CD4-positive, alpha-beta T cell treated with Interferon alpha-2 for 1 hour (primary cell): Measurements from ENCODE around the gene PKN1.
A peak's percentile ranks its signal among the peaks of the same experiment; 100 is the strongest.

Experiments
- DNase-seq, 2 donors: peaks; one replicate each; pipeline ENCODE4 v3.0.0-alpha.2; 2020 to 2022

The PKN1 gene

DNA sequence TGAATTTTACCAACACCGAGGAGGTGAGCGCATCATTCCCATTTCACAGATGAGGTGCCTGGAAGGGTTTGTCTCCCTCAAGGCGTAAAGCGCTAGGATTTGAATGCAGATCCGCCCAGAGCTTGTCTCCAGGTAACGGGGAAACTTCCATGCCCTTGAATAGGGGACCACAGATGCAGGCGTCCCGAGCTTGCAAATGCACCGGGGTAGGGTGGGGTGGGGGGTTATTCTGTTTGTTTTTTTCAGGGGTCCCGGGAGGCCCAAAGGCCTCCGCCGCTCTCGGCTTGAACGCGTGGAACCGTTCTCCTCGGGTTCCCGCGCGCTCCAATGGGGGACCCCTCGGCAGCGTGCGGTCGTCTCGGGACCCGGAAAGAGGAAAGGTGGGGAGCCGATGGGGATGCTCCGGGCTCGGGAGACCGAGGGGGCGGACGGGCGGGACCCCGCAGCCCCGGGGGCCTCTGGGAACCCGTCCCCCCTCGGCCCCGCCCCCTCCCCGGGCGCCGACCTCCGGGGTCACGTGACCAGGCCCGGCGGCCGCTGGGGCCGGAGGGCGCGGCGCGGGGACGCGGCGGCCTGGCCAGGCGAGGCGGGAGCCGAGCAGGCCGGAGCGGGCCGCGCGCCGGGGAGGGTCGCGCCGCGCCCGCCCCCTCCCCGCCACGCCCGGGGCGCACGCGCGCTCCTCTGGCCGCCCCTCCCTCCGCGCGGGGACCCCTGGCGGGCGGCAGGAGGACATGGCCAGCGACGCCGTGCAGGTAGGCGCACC, at the start of gene PKN1:
PKN1 (plus strand) TSS at position 516 of the 763 bp plus-strand sequence; CDS start at position 732, 216 bp downstream.
- peak; percentile 31 to 52 for DNase-seq

DNA sequence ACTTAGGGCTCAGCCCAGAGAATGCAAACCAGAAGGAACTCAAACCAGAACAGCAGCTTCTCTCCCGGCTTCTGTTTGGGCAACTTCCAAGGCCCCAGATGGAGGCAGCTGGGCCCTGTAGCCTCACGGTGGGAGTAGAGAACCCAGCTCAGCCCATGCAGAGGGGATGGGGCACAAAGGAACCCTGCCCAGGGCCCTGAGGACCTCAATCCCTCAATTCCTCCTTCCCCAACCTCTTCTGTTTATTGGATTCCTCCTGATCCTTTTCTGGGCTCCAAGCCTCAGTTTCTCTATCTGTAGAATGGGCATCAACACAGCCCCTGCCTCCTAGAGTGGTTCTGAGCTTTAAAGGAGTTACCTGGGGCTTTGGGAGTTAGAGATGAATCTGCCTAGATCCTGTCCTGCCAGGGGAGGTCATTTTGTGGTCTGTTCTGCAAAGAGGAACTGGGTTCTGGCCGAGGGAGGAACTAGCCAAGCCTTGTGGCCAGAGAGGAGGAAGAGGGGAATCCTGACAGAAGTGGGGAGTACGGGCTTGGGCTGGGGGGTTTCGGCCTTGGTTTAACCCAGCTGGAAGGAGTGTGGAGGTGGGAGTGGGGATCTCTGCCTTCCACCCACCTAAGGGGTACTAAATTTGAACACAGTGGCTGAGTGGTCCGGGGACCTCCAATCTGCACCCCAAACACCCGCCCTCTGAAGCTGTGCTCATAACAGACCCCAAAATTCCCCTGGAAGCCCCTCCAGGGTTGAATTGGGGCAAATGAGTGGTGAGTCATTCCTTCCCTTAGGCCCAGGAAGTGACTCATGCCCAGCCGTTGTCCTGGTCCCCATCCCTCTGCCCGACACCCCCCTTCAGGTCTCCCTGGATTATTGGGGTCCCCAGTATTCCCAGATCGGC, 49.2 kb upstream of the PKN1 start:
- peak; percentile 73 to 84 for DNase-seq

DNA sequence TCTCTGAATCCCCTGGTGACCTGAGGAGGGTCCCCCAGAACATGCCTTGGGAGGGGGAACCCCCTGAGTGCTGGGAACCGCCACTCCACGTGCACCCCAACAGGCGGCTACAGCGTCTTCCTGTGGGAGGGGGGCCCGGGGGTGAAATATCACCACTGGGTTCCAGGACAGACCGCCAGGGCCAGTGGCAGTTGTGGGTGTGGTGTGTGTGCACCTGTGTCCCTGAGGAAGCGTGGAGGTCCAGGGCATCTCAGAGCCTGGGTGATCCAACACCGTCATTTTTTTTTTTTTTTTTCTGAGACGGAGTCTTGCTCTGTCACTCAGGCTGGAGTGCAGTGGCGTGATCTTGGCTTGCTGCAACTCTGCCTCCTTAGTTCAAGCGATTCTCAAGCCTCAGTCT, 47.6 kb upstream of the PKN1 start:
- peak; percentile 57 to 78 for DNase-seq

DNA sequence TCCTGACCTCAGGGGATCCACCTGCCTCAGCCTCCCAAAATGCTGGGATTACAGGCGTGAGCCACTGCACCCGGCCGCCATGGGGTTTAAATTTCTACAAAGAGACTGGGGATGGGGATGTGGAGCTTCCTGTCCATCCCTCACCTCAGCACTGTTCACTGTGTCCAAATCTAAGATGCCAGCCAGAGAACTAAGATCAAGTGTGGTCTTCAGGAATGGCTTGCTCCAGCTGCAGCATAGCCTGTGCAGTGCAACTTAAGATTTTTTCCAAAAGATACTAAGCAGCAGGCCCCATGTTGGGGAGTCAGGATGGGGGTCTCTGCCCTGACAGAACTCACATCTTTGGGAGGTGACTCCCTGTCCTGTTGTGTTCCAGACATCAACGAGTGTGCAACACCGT, 42.6 kb upstream of the PKN1 start:
- DNase-seq: no peak

DNA sequence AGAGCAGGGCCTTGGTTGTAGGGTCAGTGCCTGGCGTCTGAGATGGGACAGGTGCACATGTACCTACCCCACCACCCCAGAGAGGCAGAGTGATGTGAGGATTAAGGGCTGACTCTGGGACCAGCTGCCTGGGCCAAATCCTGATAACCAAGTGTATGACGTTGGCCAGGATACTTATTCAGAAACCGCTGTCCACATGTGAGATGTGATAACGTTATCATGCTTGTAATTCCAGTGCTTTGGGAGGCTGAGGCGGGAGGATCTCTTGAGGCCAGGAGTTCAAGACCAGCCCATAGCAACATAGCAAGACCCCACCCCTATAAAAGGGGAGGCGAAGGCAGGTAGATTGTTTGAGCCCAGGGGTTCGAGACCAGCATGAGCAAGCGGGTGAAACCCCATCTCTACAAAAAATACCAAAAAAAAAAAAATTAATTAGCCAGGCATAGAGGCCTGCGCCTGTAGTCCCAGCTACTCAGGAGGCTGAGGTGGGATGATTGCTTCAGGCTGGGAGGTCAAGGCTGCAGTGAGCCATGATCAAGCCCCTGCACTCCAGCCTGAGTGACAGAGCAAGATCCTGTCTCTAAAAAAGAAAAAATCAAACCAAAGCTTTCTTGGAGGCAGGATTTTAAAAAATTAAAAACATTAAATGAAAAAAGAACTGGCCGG, 41.8 kb upstream of the PKN1 start:
- DNase-seq: peak in 1 of 2 donors; percentile 20

GRCh38 chr19:14393329-14393728, 39.8 kb upstream of the PKN1 start:
- no peak for DNase-seq

GRCh38 chr19:14394167-14394566, 38.9 kb upstream of the PKN1 start:
- DNase-seq: no peak

DNA sequence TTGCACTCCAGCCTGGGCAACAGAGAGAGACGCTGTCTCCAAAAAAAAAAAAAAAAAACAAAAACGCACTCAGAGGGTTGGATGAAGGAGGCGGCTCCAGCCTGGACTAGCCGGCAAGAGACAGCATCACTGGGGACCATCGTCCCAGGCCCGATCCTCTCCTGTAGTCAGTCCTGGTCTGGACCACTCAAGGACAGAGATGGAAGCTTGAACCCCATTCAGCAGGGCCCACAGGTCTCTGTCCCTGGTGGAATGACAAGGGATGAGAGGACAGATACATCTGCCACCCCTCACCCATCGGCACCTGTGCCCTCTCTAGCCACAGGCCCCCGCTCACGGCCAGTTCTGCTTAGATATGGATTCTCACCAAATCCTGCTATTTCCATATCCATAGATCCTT, 37.8 kb upstream of the PKN1 start:
- no peak for DNase-seq

GRCh38 chr19:14395710-14396336, 37.3 kb upstream of the PKN1 start:
- peak; percentile 47 to 65 for DNase-seq

- peak; percentile 17 to 39 for DNase-seq
Observed at GRCh38 chr19:14396730-14397129, 36.4 kb upstream of the PKN1 start.

GRCh38 chr19:14397168-14397567, 35.9 kb upstream of the PKN1 start:
- peak; percentile 24 to 53 for DNase-seq

DNA sequence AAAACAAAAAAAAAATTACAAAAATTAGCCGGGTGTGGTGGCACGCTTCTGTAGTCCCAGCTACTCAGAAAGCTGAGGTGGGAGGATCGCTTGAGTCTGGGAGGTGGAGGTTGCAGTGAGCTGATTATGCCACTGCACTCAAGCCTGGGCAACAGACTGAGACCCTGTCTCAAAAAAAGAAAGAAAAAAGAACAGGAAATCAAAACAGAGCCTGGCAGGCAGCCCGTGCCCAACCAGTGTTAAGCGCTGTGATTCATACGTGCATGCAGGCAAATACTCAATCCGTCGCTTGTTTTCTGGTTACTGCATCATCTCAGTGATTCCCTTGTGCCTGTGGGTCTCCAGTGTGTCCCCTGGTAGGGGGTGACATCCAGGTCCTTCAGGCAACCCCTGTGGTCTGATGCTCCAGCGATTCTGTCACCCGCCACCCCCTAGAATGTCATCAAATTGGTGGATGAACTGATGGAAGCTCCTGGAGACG, 32.1 kb upstream of the PKN1 start:
- peak in 1 of 2 donors; percentile 48 for DNase-seq

GRCh38 chr19:14401468-14402195, 31.5 kb upstream of the PKN1 start:
- peak; percentile 29 to 62 for DNase-seq

GRCh38 chr19:14402332-14403144, 30.6 kb upstream of the PKN1 start:
- DNase-seq: peak; percentile 63 to 68

GRCh38 chr19:14403145-14403930, 29.8 kb upstream of the PKN1 start:
- peak; percentile 24 to 57 for DNase-seq

DNA sequence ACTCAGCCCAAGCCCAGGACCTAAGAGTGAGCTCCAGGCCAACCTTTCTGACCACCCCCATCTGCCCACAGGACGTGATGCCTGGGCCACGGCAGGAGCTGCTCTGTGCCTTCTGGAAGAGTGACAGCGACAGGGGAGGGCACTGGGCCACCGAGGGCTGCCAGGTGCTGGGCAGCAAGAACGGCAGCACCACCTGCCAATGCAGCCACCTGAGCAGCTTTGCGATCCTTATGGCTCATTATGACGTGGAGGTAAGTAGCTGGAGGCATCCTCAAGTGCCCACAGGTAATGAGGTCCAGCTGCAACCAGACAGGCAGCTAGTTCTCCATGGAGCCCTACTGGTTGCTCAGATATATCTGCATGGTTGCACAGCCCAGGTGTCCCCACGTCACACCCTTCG, 28.8 kb upstream of the PKN1 start:
- peak; percentile 42 to 56 for DNase-seq

- DNase-seq: no peak
Observed at GRCh38 chr19:14405380-14405757, 27.7 kb upstream of the PKN1 start.

DNA sequence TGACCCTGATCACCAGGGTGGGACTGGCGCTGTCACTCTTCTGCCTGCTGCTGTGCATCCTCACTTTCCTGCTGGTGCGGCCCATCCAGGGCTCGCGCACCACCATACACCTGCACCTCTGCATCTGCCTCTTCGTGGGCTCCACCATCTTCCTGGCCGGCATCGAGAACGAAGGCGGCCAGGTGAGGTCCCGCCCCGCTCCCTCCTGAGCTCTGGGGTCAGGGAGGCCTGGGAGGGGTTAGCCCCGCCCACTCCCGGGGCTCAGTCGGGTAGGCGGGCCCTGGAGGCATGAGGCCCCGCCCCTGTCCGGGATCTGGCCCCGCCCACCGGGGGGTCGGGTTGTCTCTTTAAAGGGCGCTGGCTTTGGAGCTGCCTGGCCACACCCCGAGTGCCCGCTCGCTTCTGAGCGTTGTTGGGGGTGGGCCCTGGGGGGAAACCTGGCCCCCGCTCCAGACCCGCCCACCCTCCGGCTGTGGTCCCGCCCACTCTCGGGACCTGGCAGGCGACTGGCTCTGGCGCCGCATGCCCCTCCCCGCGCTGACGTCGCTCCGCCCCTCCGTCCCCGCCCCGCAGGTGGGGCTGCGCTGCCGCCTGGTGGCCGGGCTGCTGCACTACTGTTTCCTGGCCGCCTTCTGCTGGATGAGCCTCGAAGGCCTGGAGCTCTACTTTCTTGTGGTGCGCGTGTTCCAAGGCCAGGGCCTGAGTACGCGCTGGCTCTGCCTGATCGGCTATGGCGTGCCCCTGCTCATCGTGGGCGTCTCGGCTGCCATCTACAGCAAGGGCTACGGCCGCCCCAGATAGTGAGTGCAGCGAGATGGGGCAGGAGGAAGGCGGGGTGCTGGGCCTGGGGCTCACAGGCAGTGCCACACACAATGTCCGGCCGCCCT, 27.1 kb upstream of the PKN1 start:
- peak; percentile 89 to 92 for DNase-seq
